WTC11 (cell line): ENCODE data around the gene GPD1L. TPM values are rescaled to one million over a fixed set of nuclear protein-coding genes. Genes with fewer than 3 reads are reported as not detected.
A peak's percentile ranks its signal among the peaks of the same experiment; 100 is the strongest.

Experiments
- ATAC-seq: fragments of 200-7000 bp; cut with Tn5 transposase; 2 replicates; pipeline ENCODE4 v1.10.0; 2021; ENCODE audit warnings: mild to moderate bottlenecking, moderate library complexity
- CTCF ChIA-PET: fragments of 300-600 bp; sonication (Branson Sonifier 250); formaldehyde crosslinking; loops from one replicate; lab custom pipeline; 2021; ENCODE audit warnings: antibody characterized with exemption; lab: Charles Lee
- POLR2A ChIA-PET: fragments of 350-600 bp; sonication (Branson Sonifier 250); formaldehyde crosslinking; loops from one replicate; lab custom pipeline; 2021; ENCODE audit warnings: antibody characterized with exemption; lab: Charles Lee
- DNase-seq: peaks from one replicate; pipeline ENCODE4 v3.0.0; 2021; ENCODE audit warnings: low spot score
- H3K27ac Mint-ChIP-seq: 2 replicates; pipeline ENCODE4 v1.8.0; 2021; ENCODE audit warnings: mixed read lengths
- H3K27me3 Mint-ChIP-seq: 2 replicates; pipeline ENCODE4 v1.8.0; 2021; ENCODE audit warnings: low read depth, mild to moderate bottlenecking, moderate library complexity, mixed read lengths
- H3K36me3 Mint-ChIP-seq: 2 replicates; pipeline ENCODE4 v1.8.0; 2021; ENCODE audit warnings: mixed read lengths
- H3K4me1 Mint-ChIP-seq: 2 replicates; pipeline ENCODE4 v1.8.0; 2022; ENCODE audit warnings: mixed read lengths
- H3K4me3 Mint-ChIP-seq: 2 replicates; pipeline ENCODE4 v1.8.0; 2021; ENCODE audit warnings: mild to moderate bottlenecking, moderate library complexity, mixed read lengths
- H3K9me3 Mint-ChIP-seq: 2 replicates; pipeline ENCODE4 v1.8.0; 2021; ENCODE audit warnings: mixed read lengths
- CDX4 ChIP-seq: fragments of 250-450 bp; sonication (Bioruptor Pico); IDR thresholded peaks from 2 replicates; pipeline ENCODE4 v1.9.0; 2021; ENCODE audit warnings: moderate library complexity, mild to moderate bottlenecking, inconsistent platforms, borderline replicate concordance
- CREB1 ChIP-seq: sonication (generic); formaldehyde crosslinking; IDR thresholded peaks from 2 replicates; pipeline ENCODE4 v1.8.0; 2023; ENCODE audit warnings: mild to moderate bottlenecking, missing genetic modification reagents
- CREM ChIP-seq: sonication (generic); formaldehyde crosslinking; IDR thresholded peaks from 2 replicates; pipeline ENCODE4 v1.8.1; 2022; ENCODE audit warnings: mild to moderate bottlenecking, missing genetic modification reagents, moderate library complexity
- CTCF ChIP-seq: fragments of 200-600 bp; IDR thresholded peaks from 2 replicates; pipeline ENCODE4 v1.8.0; 2022; ENCODE audit warnings: antibody characterized with exemption
- E2F4 ChIP-seq: sonication (generic); formaldehyde crosslinking; IDR thresholded peaks from 2 replicates; pipeline ENCODE4 v1.8.1; 2022; ENCODE audit warnings: low read depth, mild to moderate bottlenecking, moderate library complexity, missing genetic modification reagents, borderline replicate concordance
- ESRRA ChIP-seq: sonication (generic); formaldehyde crosslinking; IDR thresholded peaks from 2 replicates; pipeline ENCODE4 v1.8.1; 2022; ENCODE audit warnings: mild to moderate bottlenecking, missing genetic modification reagents, borderline replicate concordance
- ETV6 ChIP-seq: sonication (generic); formaldehyde crosslinking; IDR thresholded peaks from 2 replicates; pipeline ENCODE4 v1.8.1; 2022; ENCODE audit warnings: mild to moderate bottlenecking, missing genetic modification reagents
- FOXJ3 ChIP-seq: sonication (generic); formaldehyde crosslinking; IDR thresholded peaks from 2 replicates; pipeline ENCODE4 v1.9.0; 2021; ENCODE audit warnings: missing genetic modification reagents, mild to moderate bottlenecking, borderline replicate concordance
- GTF2I ChIP-seq: fragments of 250-450 bp; sonication (Bioruptor Pico); conservative IDR thresholded peaks from 2 replicates; pipeline ENCODE4 v1.4.0; 2021; ENCODE audit warnings: mild to moderate bottlenecking
- HMGXB4 ChIP-seq: sonication (generic); formaldehyde crosslinking; IDR thresholded peaks from 2 replicates; pipeline ENCODE4 v1.8.1; 2023; ENCODE audit warnings: mild to moderate bottlenecking, moderate library complexity, missing genetic modification reagents
- JUN ChIP-seq: sonication (generic); formaldehyde crosslinking; IDR thresholded peaks from 2 replicates; pipeline ENCODE4 v1.8.0; 2023; ENCODE audit warnings: mild to moderate bottlenecking, missing genetic modification reagents
- NFATC4 ChIP-seq: fragments of 250-450 bp; sonication (Bioruptor Pico); IDR thresholded peaks from 2 replicates; pipeline ENCODE4 v1.9.0; 2021; ENCODE audit warnings: mild to moderate bottlenecking
- NR3C1 ChIP-seq: sonication (generic); formaldehyde crosslinking; conservative IDR thresholded peaks from 2 replicates; pipeline ENCODE4 v1.8.1; 2023; ENCODE audit warnings: low read depth, mild to moderate bottlenecking, missing genetic modification reagents
- PRDM15 ChIP-seq: sonication (generic); formaldehyde crosslinking; IDR thresholded peaks from 2 replicates; pipeline ENCODE4 v1.8.0; 2022; ENCODE audit warnings: missing genetic modification reagents
- RORB ChIP-seq: fragments of 250-450 bp; sonication (Bioruptor Pico); IDR thresholded peaks from 2 replicates; pipeline ENCODE4 v1.9.0; 2021; ENCODE audit warnings: mild to moderate bottlenecking
- USF1 ChIP-seq: sonication (generic); formaldehyde crosslinking; IDR thresholded peaks from 2 replicates; pipeline ENCODE4 v1.8.0; 2022; ENCODE audit warnings: mild to moderate bottlenecking, missing genetic modification reagents
- ZMAT4 ChIP-seq: fragments of 250-450 bp; sonication (Bioruptor Pico); IDR thresholded peaks from 2 replicates; pipeline ENCODE4 v1.9.0; 2021; ENCODE audit warnings: mild to moderate bottlenecking
- ZNF121 ChIP-seq: sonication (generic); formaldehyde crosslinking; IDR thresholded peaks from 2 replicates; pipeline ENCODE4 v1.8.0; 2023; ENCODE audit warnings: missing genetic modification reagents
- ZNF317 ChIP-seq: sonication (generic); formaldehyde crosslinking; IDR thresholded peaks from 2 replicates; pipeline ENCODE4 v1.8.1; 2023; ENCODE audit warnings: low read depth, mild to moderate bottlenecking, moderate library complexity, missing genetic modification reagents, borderline replicate concordance
- total RNA-seq: library from RNA; stranded (reverse); gene quantifications from 3 replicates; pipeline ENCODE4 v1.2.3, GENCODE V29; 2021

The GPD1L gene
- total RNA-seq, 1 experiment from 2014 or later: 5.8 TPM

- Mint-ChIP-seq H3K4me1 (no peaks in the 10 kb centered on the region), H3K9me3 (peaks cover 54% of the 10 kb centered on the region)
- ATAC-seq: no peak
- no peak for TF ChIP-seq ZNF317 (CRISPR knock-in tag)
- TF ChIP-seq NFATC4 (CRISPR knock-in tag): no peak
- TF ChIP-seq CREM (CRISPR knock-in tag): no peak
- TF ChIP-seq FOXJ3: no peak
- TF ChIP-seq CREB1 (CRISPR knock-in tag): no peak
- TF ChIP-seq ZMAT4 (CRISPR knock-in tag): no peak
- no peak for TF ChIP-seq HMGXB4 (CRISPR knock-in tag)
- TF ChIP-seq USF1: no peak
- TF ChIP-seq, all 79 proteins: peak for 0
- H3K27ac Mint-ChIP-seq: no peak overlapping the region
- POLR2A ChIA-PET: no interaction called here
- no peak overlapping the region for H3K4me3 Mint-ChIP-seq
- CTCF ChIA-PET: no interaction called here
- no peak for DNase-seq
- peaks cover 62% of the 10 kb centered on the region for H3K36me3 Mint-ChIP-seq
- no peaks in the 10 kb centered on the region; the same call in 1 of the 2 replicates for H3K27me3 Mint-ChIP-seq
Observed at GRCh38 chr3:32166654-32167053, 60.2 kb downstream of the GPD1L start.

- no peaks in the 10 kb centered on the region; the same call in 1 of the 2 replicates for H3K4me1 Mint-ChIP-seq
- H3K27me3 Mint-ChIP-seq: no peaks in the 10 kb centered on the region; the same call in 1 of the 2 replicates
- H3K27ac Mint-ChIP-seq: no peak overlapping the region
- no peak overlapping the region for H3K4me3 Mint-ChIP-seq
- no peak for ATAC-seq
- peaks cover 36% of the 10 kb centered on the region for H3K36me3 Mint-ChIP-seq
- ChIA-PET CTCF (no interaction called here), POLR2A (no interaction called here)
- DNase-seq: no peak
- peaks cover 38% of the 10 kb centered on the region for H3K9me3 Mint-ChIP-seq
- TF ChIP-seq ETV6 (CRISPR knock-in tag) (no peak), PRDM15 (CRISPR knock-in tag) (no peak), JUN (CRISPR knock-in tag) (no peak), ZNF121 (CRISPR knock-in tag) (no peak), CDX4 (CRISPR knock-in tag) (no peak), GTF2I (no peak), NR3C1 (no peak)
Observed at GRCh38 chr3:32172420-32172819, 66.0 kb downstream of the GPD1L start.

- peak; percentile 32 for ATAC-seq
- Mint-ChIP-seq H3K4me3 (no peak overlapping the region), H3K4me1 (no peaks in the 10 kb centered on the region; the same call in 1 of the 2 replicates)
- POLR2A ChIA-PET: no interaction called here
- CTCF ChIA-PET: interaction anchor here (0.5 to 1.8 kb wide), 15 partner anchors 11 to 540 kb away, joined by 3 to 11 read pairs (median 4); partner anchors contain the start of gene CMTM8
- TF ChIP-seq ESRRA (no peak), ZNF121 (CRISPR knock-in tag) (no peak), CTCF (peak; percentile 64), E2F4 (no peak), RORB (CRISPR knock-in tag) (no peak)
- TF ChIP-seq, all 79 proteins: peak for 1
- peak; percentile 46 for DNase-seq
- peaks cover 17% of the 10 kb centered on the region for H3K9me3 Mint-ChIP-seq
- H3K27me3 Mint-ChIP-seq: no peaks in the 10 kb centered on the region; the same call in 1 of the 2 replicates
- H3K36me3 Mint-ChIP-seq: peaks cover 15% of the 10 kb centered on the region
- H3K27ac Mint-ChIP-seq: no peak overlapping the region
Observed at GRCh38 chr3:32175607-32176197, 69.3 kb downstream of the GPD1L start.
